DMS 273 (cell line): Measurements from ENCODE around the gene WNK4.

ENCODE experiments used
- DNase-seq: peaks from one replicate; lab custom pipeline; 2025; ENCODE audit not compliant: unreplicated experiment; lab: John Stamatoyannopoulos, UW

WNK4 gene

GRCh38 chr17:42795465-42795864 is 15.1 kb downstream of the WNK4 start:
- DNase-seq, result no peak

GRCh38 chr17:42796066-42796758 is 15.8 kb downstream of the WNK4 start:
- DNase-seq, result no peak

- DNase-seq, result peak; percentile 66
These were observed 16.9 kb downstream of the WNK4 start for GRCh38 chr17:42797067-42798007.

GRCh38 chr17:42798011-42798382 is 17.6 kb downstream of the WNK4 start:
- peak; percentile 39 for DNase-seq

- DNase-seq, result peak; percentile 96
These were observed 18.3 kb downstream of the WNK4 start, which contains the start of the genes CNTD1 and COA3 for GRCh38 chr17:42798383-42799380. TSS of gene CNTD1 (plus strand) at chr17:42798861. CDS start at chr17:42799068, 207 bp downstream. TSS of gene COA3 (minus strand) at chr17:42798704. CDS start at chr17:42798681, 23 bp downstream.

GRCh38 chr17:42803074-42803883 is 22.9 kb downstream of the WNK4 start:
- DNase-seq, result no peak

GRCh38 chr17:42804918-42805367 is 24.5 kb downstream of the WNK4 start:
- peak; percentile 18 for DNase-seq

GRCh38 chr17:42806249-42806648 is 25.8 kb downstream of the WNK4 start:
- DNase-seq, result no peak

GRCh38 chr17:42809250-42809649 is 28.8 kb downstream of the WNK4 start:
- no peak for DNase-seq

GRCh38 chr17:42814633-42815399 is 34.4 kb downstream of the WNK4 start:
- no peak for DNase-seq

- no peak for DNase-seq
These were observed 37.5 kb downstream of the WNK4 start for GRCh38 chr17:42817866-42818265.

- DNase-seq, result no peak
These were observed 38.0 kb downstream of the WNK4 start for GRCh38 chr17:42818379-42818778.

GRCh38 chr17:42819939-42820535 is 39.6 kb downstream of the WNK4 start:
- peak; percentile 85 for DNase-seq

GRCh38 chr17:42821176-42821575 is 40.8 kb downstream of the WNK4 start:
- no peak for DNase-seq

GRCh38 chr17:42827472-42827871 is 47.1 kb downstream of the WNK4 start:
- DNase-seq, result no peak

GRCh38 chr17:42830971-42831370 is 50.6 kb downstream of the WNK4 start:
- no peak for DNase-seq

GRCh38 chr17:42832213-42832933 is 52.0 kb downstream of the WNK4 start:
- DNase-seq, result no peak
